ENCODE measurements around the gene COX7B.
"Not testable (repeated sequence)": the region's sequence is repeated elsewhere in the genome, so short reads cannot be mapped to it uniquely, and the experiment has no call there.

Gene COX7B

DNA sequence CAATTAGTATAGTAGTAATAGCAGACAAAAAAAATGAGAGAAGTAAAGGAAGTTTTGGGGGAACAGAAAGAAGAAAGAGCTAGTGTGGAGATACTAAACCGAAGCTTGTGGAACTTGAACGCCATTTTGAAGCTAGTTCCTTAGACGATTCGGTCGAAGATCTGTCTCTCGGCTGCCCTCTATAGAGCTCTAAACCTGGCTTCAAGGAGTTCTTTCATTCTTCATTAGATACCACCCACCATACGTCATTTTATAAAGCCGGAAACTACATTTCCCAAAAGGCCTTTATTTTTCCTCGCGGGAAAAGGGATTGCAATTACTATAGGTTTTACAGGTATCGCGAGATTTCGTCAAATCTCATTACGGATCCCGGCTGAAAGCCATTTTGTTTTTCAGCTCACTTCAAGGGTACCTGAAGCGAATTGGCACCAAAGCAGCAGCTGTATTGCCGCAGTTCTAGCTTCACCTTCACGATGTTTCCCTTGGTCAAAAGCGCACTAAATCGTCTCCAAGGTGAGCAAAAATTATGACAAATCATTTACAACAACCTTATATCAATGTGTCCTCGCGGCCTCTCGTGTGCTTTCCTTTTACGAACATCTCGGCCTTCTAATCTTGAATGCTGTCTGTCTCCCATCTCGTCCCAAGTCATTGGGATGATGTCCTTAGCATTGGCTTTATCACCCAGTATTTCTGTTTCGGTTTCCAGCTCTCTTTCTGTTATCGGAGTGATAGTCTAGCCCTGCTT is at the start of gene COX7B (continued):
- TF ChIP-seq ZNF629 (tag by site-specific recombination; IDR thresholded peaks at IDR 0.05) = peak; percentile 77

DNA sequence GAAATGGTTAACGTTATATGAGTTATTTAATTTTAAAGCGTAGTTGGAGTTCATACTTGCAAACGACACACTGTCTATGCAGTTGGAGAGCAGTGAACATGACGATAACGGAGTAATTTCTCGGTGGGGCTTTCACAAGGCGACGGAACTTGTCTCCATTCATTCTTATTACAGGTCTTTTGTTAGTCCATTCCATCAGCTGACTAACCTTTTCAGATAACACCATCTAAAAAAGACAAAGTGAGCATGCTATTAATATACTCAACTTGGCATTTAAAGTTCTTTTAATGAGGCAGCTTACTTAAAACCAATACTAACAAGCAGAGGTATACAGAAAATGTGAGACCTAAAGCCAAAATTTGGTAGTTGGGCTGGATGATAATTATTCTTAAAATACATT is 23.9 kb upstream of the COX7B start:
- CTCF ChIA-PET = no interaction called here
- peaks cover 29 to 40% of the 10 kb centered on the region in 2 experiments for H3K36me3 ChIP-seq (ENCODE audit: control insufficient read depth in 2 of 2, insufficient read depth in 1 of 2, low read length in 2 of 2)
- H3K9me3 ChIP-seq (ENCODE audit: control insufficient read depth, insufficient read depth, low read depth, low read length) = no peaks in the 10 kb centered on the region
- TF ChIP-seq ZNF521 (tag by site-specific recombination; IDR thresholded peaks at IDR 0.05) (no peak), ZNF221 (tag by site-specific recombination; IDR thresholded peaks at IDR 0.05; ENCODE audit: borderline replicate concordance) (no peak), ZNF274 (IDR thresholded peaks at IDR 0.05; ENCODE audit: low read length) (no peak), ZNF274 (tag by site-specific recombination; IDR thresholded peaks at IDR 0.05; ENCODE audit: borderline replicate concordance) (no peak), ZNF174 (tag by site-specific recombination; IDR thresholded peaks at IDR 0.05) (no peak)
- no peaks in the 10 kb centered on the region for H3K4me1 ChIP-seq (ENCODE audit: control insufficient read depth, insufficient read depth, low read length)
- H3K27ac ChIP-seq (ENCODE audit: extremely low read depth, low read depth, low read length) = no peak overlapping the region
- POLR2A ChIA-PET = no interaction called here
- H3K4me3 ChIP-seq (ENCODE audit: low read depth, low read length) = no peak overlapping the region

DNA sequence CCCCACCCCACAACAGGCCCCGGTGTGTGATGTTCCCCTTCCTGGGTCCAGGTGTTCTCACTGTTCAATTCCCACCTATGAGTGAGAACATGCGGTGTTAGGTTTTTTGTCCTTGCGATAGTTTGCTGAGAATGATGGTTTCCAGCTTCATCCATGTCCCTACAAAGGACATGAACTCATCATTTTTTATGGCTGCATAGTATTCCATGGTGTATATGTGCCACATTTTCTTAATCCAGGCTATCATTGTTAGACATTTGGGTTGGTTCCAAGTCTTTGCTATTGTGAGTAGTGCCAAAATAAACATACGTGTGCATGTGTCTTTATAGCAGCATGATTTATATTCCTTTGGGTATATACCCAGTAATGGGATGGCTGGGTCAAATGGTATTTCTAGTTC is 17.9 kb upstream of the COX7B start:
- H3K36me3 ChIP-seq (ENCODE audit: control insufficient read depth in 2 of 2, insufficient read depth in 1 of 2, low read length in 2 of 2); CTCF ChIA-PET; H3K27ac ChIP-seq (ENCODE audit: extremely low read depth, low read depth, low read length); H3K4me1 ChIP-seq (ENCODE audit: control insufficient read depth, insufficient read depth, low read length); H3K9me3 ChIP-seq (ENCODE audit: control insufficient read depth, insufficient read depth, low read depth, low read length); H3K4me3 ChIP-seq (ENCODE audit: low read depth, low read length); POLR2A ChIA-PET: not testable (repeated sequence)
- peak; percentile 97 for TF ChIP-seq ZNF146 (tag by site-specific recombination; IDR thresholded peaks at IDR 0.05)
- TF ChIP-seq, protein P1, sequence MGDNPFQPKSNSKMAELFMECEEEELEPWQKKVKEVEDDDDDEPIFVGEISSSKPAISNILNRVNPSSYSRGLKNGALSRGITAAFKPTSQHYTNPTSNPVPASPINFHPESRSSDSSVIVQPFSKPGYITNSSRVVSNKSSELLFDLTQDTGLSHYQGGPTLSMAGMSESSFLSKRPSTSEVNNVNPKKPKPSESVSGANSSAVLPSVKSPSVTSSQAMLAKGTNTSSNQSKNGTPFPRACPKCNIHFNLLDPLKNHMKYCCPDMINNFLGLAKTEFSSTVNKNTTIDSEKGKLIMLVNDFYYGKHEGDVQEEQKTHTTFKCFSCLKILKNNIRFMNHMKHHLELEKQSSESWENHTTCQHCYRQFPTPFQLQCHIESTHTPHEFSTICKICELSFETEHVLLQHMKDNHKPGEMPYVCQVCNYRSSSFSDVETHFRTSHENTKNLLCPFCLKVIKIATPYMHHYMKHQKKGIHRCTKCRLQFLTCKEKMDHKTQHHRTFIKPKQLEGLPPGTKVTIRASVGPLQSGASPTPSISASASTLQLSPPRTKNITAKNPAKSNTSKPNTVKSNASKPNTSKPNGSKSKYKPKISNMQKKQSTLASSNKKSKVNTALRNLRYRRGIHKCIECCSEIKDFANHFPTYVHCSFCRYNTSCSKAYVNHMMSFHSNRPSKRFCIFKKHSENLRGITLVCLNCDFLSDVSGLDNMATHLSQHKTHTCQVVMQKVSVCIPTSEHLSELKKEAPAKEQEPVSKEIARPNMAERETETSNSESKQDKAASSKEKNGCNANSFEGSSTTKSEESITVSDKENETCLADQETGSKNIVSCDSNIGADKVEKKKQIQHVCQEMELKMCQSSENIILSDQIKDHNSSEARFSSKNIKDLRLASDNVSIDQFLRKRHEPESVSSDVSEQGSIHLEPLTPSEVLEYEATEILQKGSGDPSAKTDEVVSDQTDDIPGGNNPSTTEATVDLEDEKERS (tag by site-specific recombination; IDR thresholded peaks at IDR 0.05) = 0 out of 2 replicates have a peak, but pooled peaks have one; percentile 42
- TF ChIP-seq, protein P2, sequence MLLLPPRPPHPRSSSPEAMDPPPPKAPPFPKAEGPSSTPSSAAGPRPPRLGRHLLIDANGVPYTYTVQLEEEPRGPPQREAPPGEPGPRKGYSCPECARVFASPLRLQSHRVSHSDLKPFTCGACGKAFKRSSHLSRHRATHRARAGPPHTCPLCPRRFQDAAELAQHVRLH (tag by site-specific recombination; IDR thresholded peaks at IDR 0.05) = 0 out of 2 replicates have a peak, but pooled peaks have one; percentile 62

DNA sequence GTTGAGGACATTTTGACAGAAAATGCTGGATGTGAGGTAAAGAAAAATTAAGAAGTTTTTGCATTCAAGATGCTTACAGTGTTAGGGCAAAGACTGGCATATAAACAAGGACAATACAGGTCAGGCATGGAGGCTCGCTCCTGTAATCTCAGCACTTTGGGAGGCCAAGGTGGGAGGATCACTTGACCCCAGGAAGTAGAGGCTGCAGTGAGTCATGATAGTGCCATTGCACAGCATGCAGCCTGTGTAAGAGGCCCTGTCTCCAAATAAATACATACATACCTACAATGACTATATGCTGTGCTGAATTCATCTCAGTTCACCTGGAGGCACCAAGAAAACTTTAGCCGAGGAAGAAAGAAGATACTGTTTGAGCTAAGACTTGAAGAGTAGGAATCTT is 6.4 kb upstream of the COX7B start:
- TF ChIP-seq ZNF514 (tag by site-specific recombination; IDR thresholded peaks at IDR 0.05) = no peak
- TF ChIP-seq, protein P1 (tag by site-specific recombination; IDR thresholded peaks at IDR 0.05) = 0 out of 2 replicates have a peak, but pooled peaks have one; percentile 47
- ChIA-PET POLR2A (no interaction called here), CTCF (no interaction called here)
- Histone ChIP-seq H3K4me1 (ENCODE audit: control insufficient read depth, insufficient read depth, low read length) (no peaks in the 10 kb centered on the region), H3K27ac (ENCODE audit: extremely low read depth, low read depth, low read length) (no peak overlapping the region), H3K9me3 (ENCODE audit: control insufficient read depth, insufficient read depth, low read depth, low read length) (no peaks in the 10 kb centered on the region), H3K36me3 (ENCODE audit: control insufficient read depth in 2 of 2, insufficient read depth in 1 of 2, low read length in 2 of 2) (peaks cover 0 to 16% of the 10 kb centered on the region in 2 experiments; a peak in 2 of 3 replicates), H3K4me3 (ENCODE audit: low read depth, low read length) (no peak overlapping the region)

All from HEK293 (cell line).